GM23338 (cell line): ENCODE measurements around the gene C1QL1.
A peak's percentile ranks its signal among the peaks of the same experiment; 100 is the strongest.

Experiments
- CREB1 ChIP-seq: fragments of 250-450 bp; sonication (Bioruptor Pico); IDR thresholded peaks from 2 replicates; pipeline ENCODE4 v1.5.0; 2020; ENCODE audit warnings: low read depth, mild to moderate bottlenecking, moderate library complexity
- EZH2 ChIP-seq: fragments of 200-600 bp; sonication (generic); IDR thresholded peaks from one replicate; pipeline ENCODE4 v1.8.0; 2017; ENCODE audit warnings: antibody characterized with exemption, mild to moderate bottlenecking, low read depth; ENCODE audit not compliant: unreplicated experiment
- EZH2phosphoT487 ChIP-seq: fragments of 200-600 bp; sonication (generic); IDR thresholded peaks from one replicate; pipeline ENCODE4 v1.8.1; 2018; ENCODE audit warnings: antibody characterized with exemption; ENCODE audit not compliant: unreplicated experiment
- JUNB ChIP-seq: IDR thresholded peaks from one replicate; pipeline ENCODE4 v1.6.1; 2016; ENCODE audit warnings: antibody characterized with exemption; ENCODE audit not compliant: unreplicated experiment
- POLR2AphosphoS5 ChIP-seq: IDR thresholded peaks from 2 replicates; pipeline ENCODE4 v1.6.1; 2016; ENCODE audit warnings: antibody characterized with exemption, low read depth
- REST ChIP-seq: IDR thresholded peaks from one replicate; pipeline ENCODE4 v1.6.1; 2018; ENCODE audit warnings: antibody characterized with exemption; ENCODE audit not compliant: unreplicated experiment
- STAT1 ChIP-seq: IDR thresholded peaks from one replicate; pipeline ENCODE4 v1.6.1; 2016; ENCODE audit warnings: antibody characterized with exemption; ENCODE audit not compliant: unreplicated experiment
- ZNF331 ChIP-seq: fragments of 250-450 bp; sonication (Bioruptor Pico); IDR thresholded peaks from 2 replicates; pipeline ENCODE4 v1.5.0; 2020; ENCODE audit warnings: low read depth, mild to moderate bottlenecking, moderate library complexity
- TF ChIP-seq, protein P1 (sequence below), 2 experiments: fragments of 200-600 bp in 1 of 2; sonication (generic) in 1 of 2; conservative IDR thresholded peaks; 2 replicates each; pipeline versions ENCODE4 v1.5.1 to v1.6.1; 2016 to 2017; ENCODE audit warnings: antibody characterized with exemption in 2 of 2, low read depth in 2 of 2, mild to moderate bottlenecking in 2 of 2, moderate library complexity in 1 of 2
- TF ChIP-seq, protein P2 (sequence below): IDR thresholded peaks from 2 replicates; pipeline ENCODE4 v1.6.1; 2016; ENCODE audit warnings: antibody characterized with exemption
- TF ChIP-seq, protein P3 (sequence below): fragments of 250-450 bp; sonication (Bioruptor Pico); IDR thresholded peaks from 2 replicates; pipeline ENCODE4 v1.5.0; 2020; ENCODE audit warnings: mild to moderate bottlenecking, moderate library complexity

DNA sequence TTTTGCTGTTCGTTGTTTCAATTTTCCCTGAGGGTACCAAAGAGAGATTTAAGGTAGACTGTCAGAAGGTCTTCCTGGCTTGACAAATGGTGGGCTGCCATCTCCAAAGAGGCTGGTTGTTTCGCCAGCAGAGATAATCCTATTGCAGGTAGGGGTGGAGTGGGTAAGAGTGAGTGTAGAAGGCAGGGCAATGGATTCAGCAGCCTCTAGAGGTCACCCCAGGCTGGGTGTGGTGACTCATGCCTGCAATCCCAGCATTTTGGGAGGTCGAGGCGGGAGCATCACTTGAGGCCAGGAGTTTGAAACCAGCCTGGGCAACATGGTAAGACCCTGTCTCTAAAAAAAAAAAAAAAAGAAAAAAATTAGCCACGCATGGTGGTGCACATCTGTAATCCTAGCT is 48.7 kb upstream of the C1QL1 start:
- TF ChIP-seq EZH2: no peak
- TF ChIP-seq, protein P1, sequence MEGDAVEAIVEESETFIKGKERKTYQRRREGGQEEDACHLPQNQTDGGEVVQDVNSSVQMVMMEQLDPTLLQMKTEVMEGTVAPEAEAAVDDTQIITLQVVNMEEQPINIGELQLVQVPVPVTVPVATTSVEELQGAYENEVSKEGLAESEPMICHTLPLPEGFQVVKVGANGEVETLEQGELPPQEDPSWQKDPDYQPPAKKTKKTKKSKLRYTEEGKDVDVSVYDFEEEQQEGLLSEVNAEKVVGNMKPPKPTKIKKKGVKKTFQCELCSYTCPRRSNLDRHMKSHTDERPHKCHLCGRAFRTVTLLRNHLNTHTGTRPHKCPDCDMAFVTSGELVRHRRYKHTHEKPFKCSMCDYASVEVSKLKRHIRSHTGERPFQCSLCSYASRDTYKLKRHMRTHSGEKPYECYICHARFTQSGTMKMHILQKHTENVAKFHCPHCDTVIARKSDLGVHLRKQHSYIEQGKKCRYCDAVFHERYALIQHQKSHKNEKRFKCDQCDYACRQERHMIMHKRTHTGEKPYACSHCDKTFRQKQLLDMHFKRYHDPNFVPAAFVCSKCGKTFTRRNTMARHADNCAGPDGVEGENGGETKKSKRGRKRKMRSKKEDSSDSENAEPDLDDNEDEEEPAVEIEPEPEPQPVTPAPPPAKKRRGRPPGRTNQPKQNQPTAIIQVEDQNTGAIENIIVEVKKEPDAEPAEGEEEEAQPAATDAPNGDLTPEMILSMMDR (conservative IDR thresholded peaks at IDR 0.05; ENCODE audit: low read depth in 2 of 2): peak; percentile 51 to 72
- TF ChIP-seq, protein P2, sequence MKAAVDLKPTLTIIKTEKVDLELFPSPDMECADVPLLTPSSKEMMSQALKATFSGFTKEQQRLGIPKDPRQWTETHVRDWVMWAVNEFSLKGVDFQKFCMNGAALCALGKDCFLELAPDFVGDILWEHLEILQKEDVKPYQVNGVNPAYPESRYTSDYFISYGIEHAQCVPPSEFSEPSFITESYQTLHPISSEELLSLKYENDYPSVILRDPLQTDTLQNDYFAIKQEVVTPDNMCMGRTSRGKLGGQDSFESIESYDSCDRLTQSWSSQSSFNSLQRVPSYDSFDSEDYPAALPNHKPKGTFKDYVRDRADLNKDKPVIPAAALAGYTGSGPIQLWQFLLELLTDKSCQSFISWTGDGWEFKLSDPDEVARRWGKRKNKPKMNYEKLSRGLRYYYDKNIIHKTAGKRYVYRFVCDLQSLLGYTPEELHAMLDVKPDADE: no peak
- no peak for TF ChIP-seq POLR2AphosphoS5
- TF ChIP-seq REST: no peak
- TF ChIP-seq EZH2phosphoT487: no peak
- TF ChIP-seq STAT1: no peak
- no peak for TF ChIP-seq JUNB
- TF ChIP-seq CREB1 (CRISPR knock-in tag): no peak
- no peak for TF ChIP-seq ZNF331 (CRISPR knock-in tag)
- TF ChIP-seq, protein P3, sequence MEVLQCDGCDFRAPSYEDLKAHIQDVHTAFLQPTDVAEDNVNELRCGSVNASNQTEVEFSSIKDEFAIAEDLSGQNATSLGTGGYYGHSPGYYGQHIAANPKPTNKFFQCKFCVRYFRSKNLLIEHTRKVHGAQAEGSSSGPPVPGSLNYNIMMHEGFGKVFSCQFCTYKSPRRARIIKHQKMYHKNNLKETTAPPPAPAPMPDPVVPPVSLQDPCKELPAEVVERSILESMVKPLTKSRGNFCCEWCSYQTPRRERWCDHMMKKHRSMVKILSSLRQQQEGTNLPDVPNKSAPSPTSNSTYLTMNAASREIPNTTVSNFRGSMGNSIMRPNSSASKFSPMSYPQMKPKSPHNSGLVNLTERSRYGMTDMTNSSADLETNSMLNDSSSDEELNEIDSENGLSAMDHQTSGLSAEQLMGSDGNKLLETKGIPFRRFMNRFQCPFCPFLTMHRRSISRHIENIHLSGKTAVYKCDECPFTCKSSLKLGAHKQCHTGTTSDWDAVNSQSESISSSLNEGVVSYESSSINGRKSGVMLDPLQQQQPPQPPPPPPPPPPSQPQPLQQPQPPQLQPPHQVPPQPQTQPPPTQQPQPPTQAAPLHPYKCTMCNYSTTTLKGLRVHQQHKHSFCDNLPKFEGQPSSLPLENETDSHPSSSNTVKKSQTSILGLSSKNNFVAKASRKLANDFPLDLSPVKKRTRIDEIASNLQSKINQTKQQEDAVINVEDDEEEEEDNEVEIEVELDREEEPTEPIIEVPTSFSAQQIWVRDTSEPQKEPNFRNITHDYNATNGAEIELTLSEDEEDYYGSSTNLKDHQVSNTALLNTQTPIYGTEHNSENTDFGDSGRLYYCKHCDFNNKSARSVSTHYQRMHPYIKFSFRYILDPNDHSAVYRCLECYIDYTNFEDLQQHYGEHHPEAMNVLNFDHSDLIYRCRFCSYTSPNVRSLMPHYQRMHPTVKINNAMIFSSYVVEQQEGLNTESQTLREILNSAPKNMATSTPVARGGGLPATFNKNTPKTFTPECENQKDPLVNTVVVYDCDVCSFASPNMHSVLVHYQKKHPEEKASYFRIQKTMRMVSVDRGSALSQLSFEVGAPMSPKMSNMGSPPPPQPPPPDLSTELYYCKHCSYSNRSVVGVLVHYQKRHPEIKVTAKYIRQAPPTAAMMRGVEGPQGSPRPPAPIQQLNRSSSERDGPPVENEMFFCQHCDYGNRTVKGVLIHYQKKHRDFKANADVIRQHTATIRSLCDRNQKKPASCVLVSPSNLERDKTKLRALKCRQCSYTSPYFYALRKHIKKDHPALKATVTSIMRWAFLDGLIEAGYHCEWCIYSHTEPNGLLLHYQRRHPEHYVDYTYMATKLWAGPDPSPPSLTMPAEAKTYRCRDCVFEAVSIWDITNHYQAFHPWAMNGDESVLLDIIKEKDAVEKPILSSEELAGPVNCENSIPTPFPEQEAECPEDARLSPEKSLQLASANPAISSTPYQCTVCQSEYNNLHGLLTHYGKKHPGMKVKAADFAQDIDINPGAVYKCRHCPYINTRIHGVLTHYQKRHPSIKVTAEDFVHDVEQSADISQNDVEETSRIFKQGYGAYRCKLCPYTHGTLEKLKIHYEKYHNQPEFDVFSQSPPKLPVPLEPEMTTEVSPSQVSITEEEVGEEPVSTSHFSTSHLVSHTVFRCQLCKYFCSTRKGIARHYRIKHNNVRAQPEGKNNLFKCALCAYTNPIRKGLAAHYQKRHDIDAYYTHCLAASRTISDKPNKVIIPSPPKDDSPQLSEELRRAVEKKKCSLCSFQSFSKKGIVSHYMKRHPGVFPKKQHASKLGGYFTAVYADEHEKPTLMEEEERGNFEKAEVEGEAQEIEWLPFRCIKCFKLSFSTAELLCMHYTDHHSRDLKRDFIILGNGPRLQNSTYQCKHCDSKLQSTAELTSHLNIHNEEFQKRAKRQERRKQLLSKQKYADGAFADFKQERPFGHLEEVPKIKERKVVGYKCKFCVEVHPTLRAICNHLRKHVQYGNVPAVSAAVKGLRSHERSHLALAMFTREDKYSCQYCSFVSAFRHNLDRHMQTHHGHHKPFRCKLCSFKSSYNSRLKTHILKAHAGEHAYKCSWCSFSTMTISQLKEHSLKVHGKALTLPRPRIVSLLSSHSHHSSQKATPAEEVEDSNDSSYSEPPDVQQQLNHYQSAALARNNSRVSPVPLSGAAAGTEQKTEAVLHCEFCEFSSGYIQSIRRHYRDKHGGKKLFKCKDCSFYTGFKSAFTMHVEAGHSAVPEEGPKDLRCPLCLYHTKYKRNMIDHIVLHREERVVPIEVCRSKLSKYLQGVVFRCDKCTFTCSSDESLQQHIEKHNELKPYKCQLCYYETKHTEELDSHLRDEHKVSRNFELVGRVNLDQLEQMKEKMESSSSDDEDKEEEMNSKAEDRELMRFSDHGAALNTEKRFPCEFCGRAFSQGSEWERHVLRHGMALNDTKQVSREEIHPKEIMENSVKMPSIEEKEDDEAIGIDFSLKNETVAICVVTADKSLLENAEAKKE (CRISPR knock-in tag): no peak
